ENCODE data around the gene BCL2L13.
"Not testable (repeated sequence)": the region's sequence is repeated elsewhere in the genome, so short reads cannot be mapped to it uniquely, and the experiment has no call there.

BCL2L13 gene

DNA sequence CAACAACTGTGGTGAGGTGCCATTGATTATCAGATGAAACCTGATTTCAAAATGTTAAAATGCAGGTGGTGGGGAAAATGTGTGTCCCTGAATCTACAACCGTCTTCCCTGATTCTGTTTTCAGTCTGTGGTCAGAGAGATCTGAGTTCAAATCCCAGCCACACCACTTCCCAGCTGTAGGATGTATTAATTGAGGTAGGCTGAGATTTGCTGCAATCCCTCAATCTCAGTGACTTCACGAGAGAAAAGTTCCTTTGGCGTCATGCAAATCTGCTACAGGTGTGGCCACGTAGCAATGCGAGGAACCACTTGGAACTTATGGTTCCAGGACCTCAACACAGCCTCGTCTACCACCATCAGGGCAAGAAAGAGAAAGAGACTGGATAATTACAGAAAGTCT, 56.2 kb downstream of the BCL2L13 start:
- Histone ChIP-seq H3K36me3 (ENCODE audit: insufficient read depth, low read length) (no peaks in the 10 kb centered on the region), H3K9ac (ENCODE audit: low read depth, low read length) (no peak overlapping the region), H3K9me3 (ENCODE audit: control insufficient read depth, insufficient read depth, low read length) (no peaks in the 10 kb centered on the region), H3K4me1 (ENCODE audit: insufficient read depth, low read length) (peaks cover 2% of the 10 kb centered on the region)

DNA sequence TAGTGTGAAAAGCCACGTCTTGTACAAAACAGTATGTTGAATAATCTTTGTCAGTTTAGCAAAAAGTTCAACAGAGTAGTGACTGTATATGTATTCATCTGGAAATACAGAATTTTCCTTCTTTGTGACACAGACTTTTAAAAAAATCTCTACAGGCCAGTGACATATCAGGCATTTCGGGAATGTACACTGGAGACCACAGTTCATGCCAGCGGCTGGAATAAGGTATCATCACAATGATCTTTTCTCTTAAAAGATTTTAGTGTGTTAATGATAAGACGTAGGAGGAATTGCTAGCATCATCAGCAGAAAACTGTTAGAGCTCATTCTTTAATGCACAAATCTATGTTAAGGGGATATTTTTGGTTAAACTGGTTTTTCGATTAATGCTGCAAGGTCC, 57.4 kb downstream of the BCL2L13 start:
- Histone ChIP-seq H3K9ac (ENCODE audit: low read depth, low read length) (no peak overlapping the region), H3K9me3 (ENCODE audit: control insufficient read depth, insufficient read depth, low read length) (no peaks in the 10 kb centered on the region), H3K36me3 (ENCODE audit: insufficient read depth, low read length) (no peaks in the 10 kb centered on the region), H3K4me1 (ENCODE audit: insufficient read depth, low read length) (peaks cover 13% of the 10 kb centered on the region)

DNA sequence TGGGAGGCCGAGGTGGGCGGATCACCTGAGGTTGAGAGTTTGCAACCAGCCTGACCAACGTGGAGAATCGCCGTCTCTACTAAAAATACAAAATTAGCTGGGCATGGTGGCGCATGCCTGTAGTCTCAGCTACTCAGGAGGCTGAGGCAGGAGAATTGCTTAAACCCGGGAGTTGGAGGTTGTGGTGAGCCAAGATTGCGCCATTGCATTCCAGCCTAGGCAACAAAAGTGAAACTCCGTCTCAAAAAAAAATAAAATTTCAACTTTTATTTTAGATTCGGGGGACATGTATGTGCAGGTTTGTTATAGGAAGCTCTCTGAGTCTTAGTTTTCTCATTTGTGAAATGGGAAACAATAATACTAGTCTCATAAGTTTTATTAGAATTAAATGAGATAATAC, 58.6 kb downstream of the BCL2L13 start:
- H3K36me3 ChIP-seq (ENCODE audit: insufficient read depth, low read length); H3K9me3 ChIP-seq (ENCODE audit: control insufficient read depth, insufficient read depth, low read length); H3K9ac ChIP-seq (ENCODE audit: low read depth, low read length): not testable (repeated sequence)
- H3K4me1 ChIP-seq (ENCODE audit: insufficient read depth, low read length) = peaks cover 13% of the 10 kb centered on the region

DNA sequence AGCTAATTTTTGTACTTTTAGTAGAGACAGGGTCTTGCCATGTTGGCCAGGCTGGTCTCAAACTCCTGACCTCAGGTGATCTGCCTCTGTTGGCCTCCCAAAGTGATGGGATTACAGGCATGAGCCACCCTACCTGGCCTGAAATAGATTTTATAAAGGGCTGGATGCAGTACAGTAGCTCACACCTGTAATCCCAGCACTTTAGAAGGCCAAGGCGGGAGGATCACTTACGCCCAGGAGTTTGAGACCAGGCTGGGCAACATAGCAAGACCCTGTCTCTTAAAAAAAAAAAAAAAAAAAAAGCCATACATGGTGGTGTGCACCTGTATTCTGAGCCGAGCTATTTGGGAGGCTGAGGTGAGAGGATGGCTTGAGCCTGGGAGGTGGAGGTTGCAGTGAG, 59.7 kb downstream of the BCL2L13 start:
- H3K4me1 ChIP-seq (ENCODE audit: insufficient read depth, low read length) = peaks cover 13% of the 10 kb centered on the region
- not testable (repeated sequence) for H3K9me3 ChIP-seq (ENCODE audit: control insufficient read depth, insufficient read depth, low read length); H3K9ac ChIP-seq (ENCODE audit: low read depth, low read length); H3K36me3 ChIP-seq (ENCODE audit: insufficient read depth, low read length)

DNA sequence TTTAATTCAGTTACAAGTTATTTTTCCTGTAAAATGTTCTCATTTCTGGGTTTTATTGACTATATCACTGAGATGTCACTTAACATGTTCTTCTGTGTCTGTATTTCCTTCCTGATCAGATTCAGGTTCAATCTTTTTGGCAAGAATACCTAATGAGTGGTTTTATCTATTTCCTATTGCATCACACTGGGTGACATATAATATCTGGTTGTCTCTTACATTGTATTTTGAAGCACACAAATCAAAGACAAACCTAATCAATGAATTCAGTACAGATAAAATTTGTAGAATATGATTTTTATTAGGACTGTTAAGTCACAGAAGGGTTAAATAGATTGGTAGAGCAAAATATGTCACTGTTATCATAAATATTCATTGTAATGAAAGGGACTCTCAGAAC, 60.4 kb downstream of the BCL2L13 start:
- Histone ChIP-seq H3K4me1 (ENCODE audit: insufficient read depth, low read length) (peaks cover 13% of the 10 kb centered on the region), H3K36me3 (ENCODE audit: insufficient read depth, low read length) (no peaks in the 10 kb centered on the region), H3K9me3 (ENCODE audit: control insufficient read depth, insufficient read depth, low read length) (no peaks in the 10 kb centered on the region), H3K9ac (ENCODE audit: low read depth, low read length) (no peak overlapping the region)

GRCh38 chr22:17699696-17700340, 61.3 kb downstream of the BCL2L13 start:
- Histone ChIP-seq H3K9ac (ENCODE audit: low read depth, low read length) (no peak overlapping the region), H3K36me3 (ENCODE audit: insufficient read depth, low read length) (no peaks in the 10 kb centered on the region), H3K4me1 (ENCODE audit: insufficient read depth, low read length) (peaks cover 13% of the 10 kb centered on the region), H3K9me3 (ENCODE audit: control insufficient read depth, insufficient read depth, low read length) (no peaks in the 10 kb centered on the region)

DNA sequence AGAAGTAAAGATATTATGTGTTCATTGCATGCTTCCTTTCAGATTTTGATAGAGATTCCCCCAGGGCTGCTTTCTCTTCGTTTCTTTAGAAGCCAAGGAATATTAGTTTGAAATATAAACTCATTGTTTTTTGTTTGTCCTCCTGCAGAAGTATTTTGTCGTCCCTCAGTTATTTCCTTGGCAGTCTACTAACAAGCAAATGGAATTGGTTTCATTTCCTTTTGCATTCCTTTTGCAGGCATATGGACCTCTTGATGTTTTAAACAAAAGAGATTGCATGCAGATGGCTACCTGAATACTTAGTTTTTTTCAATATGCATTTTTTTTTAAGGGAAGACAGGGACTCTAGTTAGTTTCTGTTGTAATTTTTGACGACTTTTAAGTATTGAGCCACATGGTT, 62.2 kb downstream of the BCL2L13 start:
- H3K9me3 ChIP-seq (ENCODE audit: control insufficient read depth, insufficient read depth, low read length) = no peaks in the 10 kb centered on the region
- H3K4me1 ChIP-seq (ENCODE audit: insufficient read depth, low read length) = peaks cover 13% of the 10 kb centered on the region
- H3K9ac ChIP-seq (ENCODE audit: low read depth, low read length) = no peak overlapping the region
- no peaks in the 10 kb centered on the region for H3K36me3 ChIP-seq (ENCODE audit: insufficient read depth, low read length)

- no peaks in the 10 kb centered on the region for H3K36me3 ChIP-seq (ENCODE audit: insufficient read depth, low read length)
Measured at GRCh38 chr22:17703811-17704210, 65.3 kb downstream of the BCL2L13 start.

DNA sequence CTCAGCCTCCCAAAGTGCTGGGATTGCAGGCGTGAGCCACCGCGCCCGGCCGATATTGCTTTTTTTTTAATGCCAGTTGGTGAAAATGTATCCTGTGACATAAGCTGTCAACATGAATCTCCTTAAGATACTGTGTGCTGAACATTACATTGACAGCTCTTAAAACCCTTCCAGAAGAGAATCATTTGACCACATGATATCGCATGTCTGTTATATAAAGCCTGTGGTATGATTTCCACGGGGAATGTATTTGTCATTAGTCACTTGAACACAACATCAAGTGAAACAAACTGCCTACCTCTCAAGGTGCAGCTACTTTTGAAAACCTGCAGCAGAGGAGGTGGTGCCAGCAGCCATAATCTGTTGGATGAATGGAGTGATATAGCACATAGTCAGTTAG, 67.0 kb downstream of the BCL2L13 start:
- Histone ChIP-seq H3K36me3 (ENCODE audit: insufficient read depth, low read length) (no peaks in the 10 kb centered on the region), H3K9me3 (ENCODE audit: control insufficient read depth, insufficient read depth, low read length) (no peaks in the 10 kb centered on the region), H3K4me1 (ENCODE audit: insufficient read depth, low read length) (peaks cover 9% of the 10 kb centered on the region), H3K9ac (ENCODE audit: low read depth, low read length) (no peak overlapping the region)

More at GRCh38 chr22:17703811-17704210, 65.3 kb downstream of the BCL2L13 start:
- peaks cover 19% of the 10 kb centered on the region for H3K4me1 ChIP-seq (ENCODE audit: insufficient read depth, low read length)
- H3K9ac ChIP-seq (ENCODE audit: low read depth, low read length) = no peak overlapping the region
- no peaks in the 10 kb centered on the region for H3K9me3 ChIP-seq (ENCODE audit: control insufficient read depth, insufficient read depth, low read length)

DNA sequence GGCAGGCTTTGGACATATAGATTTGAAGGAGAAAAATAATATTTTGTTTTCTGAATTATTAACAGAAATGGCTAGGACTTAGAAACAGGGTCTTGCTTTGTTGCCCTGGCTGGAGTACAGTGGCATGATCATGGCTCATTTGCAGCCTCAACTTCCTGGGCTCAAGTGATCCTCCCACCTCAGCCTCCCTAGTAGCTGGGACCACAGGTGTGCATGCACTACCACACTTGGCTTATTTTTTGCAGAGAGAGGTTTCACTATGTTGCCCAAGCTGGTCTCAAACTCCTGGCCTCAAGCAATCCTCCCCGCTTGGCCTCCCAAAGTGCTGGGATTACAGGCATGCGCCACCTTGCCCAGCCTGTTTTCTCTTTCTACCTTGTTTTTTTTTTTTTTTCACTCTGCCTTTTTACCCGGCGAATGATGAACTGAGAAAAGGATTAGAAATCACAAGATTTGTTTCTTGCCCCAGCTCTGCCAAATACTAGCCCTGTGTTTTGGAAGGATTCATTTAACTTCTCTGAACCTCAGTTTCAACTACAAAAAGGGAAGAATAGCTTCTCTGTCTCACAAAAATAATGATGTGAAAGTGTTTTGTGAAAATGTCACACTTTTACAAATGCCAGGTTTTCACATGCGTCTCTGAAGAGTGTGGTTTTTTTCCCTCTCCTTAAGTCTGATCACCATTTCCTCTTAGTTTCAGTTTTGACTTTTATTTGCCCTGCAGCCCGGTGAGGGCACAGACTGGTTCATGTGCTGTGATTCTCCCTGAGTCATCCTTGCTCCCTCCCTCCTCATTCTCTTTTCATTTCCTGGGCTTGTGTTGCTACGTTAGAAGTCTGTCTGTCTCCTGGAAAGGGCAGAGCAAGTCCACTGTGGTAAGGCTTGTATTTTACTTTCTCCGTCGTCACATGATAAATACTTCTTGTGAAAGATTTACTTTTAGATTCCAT, 67.7 kb downstream of the BCL2L13 start:
- no peaks in the 10 kb centered on the region for H3K9me3 ChIP-seq (ENCODE audit: control insufficient read depth, insufficient read depth, low read length)
- peaks cover 6% of the 10 kb centered on the region for H3K4me1 ChIP-seq (ENCODE audit: insufficient read depth, low read length)
- H3K9ac ChIP-seq (ENCODE audit: low read depth, low read length) = 0 out of 2 replicates have a peak overlapping the region, but pooled peaks have one; percentile 10
- H3K36me3 ChIP-seq (ENCODE audit: insufficient read depth, low read length) = no peaks in the 10 kb centered on the region

GRCh38 chr22:17706947-17707346, 68.4 kb downstream of the BCL2L13 start:
- Histone ChIP-seq H3K9ac (ENCODE audit: low read depth, low read length) (no peak overlapping the region; the same call in 1 of the 2 replicates), H3K4me1 (ENCODE audit: insufficient read depth, low read length) (peaks cover 6% of the 10 kb centered on the region), H3K9me3 (ENCODE audit: control insufficient read depth, insufficient read depth, low read length) (no peaks in the 10 kb centered on the region), H3K36me3 (ENCODE audit: insufficient read depth, low read length) (no peaks in the 10 kb centered on the region)

GRCh38 chr22:17707526-17707925, 69.0 kb downstream of the BCL2L13 start:
- Histone ChIP-seq H3K36me3 (ENCODE audit: insufficient read depth, low read length) (no peaks in the 10 kb centered on the region), H3K9me3 (ENCODE audit: control insufficient read depth, insufficient read depth, low read length) (no peaks in the 10 kb centered on the region), H3K9ac (ENCODE audit: low read depth, low read length) (no peak overlapping the region; the same call in 1 of the 2 replicates), H3K4me1 (ENCODE audit: insufficient read depth, low read length) (peaks cover 6% of the 10 kb centered on the region)

DNA sequence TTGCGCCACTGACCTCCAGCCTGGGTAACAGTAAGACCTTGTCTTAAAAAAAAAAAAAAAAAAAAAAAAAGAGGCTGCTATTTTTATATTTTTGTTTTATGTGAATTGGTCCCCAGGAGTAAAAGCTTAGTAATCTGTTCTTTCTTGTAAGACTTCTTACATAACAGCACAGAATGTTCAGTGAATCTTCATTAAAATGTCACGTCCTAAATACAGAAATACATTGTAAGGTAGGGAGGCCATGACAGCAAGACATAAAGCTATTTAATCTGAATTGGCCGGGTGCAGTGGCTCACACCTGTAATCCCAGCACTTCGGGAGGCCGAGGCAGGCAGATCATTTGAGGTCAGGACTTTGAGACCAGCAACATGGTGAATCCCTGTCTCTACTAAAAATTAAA, 71.5 kb downstream of the BCL2L13 start:
- H3K9ac ChIP-seq (ENCODE audit: low read depth, low read length) = no peak overlapping the region
- H3K4me1 ChIP-seq (ENCODE audit: insufficient read depth, low read length) = peaks cover 6% of the 10 kb centered on the region
- no peaks in the 10 kb centered on the region for H3K9me3 ChIP-seq (ENCODE audit: control insufficient read depth, insufficient read depth, low read length)
- no peaks in the 10 kb centered on the region for H3K36me3 ChIP-seq (ENCODE audit: insufficient read depth, low read length)

DNA sequence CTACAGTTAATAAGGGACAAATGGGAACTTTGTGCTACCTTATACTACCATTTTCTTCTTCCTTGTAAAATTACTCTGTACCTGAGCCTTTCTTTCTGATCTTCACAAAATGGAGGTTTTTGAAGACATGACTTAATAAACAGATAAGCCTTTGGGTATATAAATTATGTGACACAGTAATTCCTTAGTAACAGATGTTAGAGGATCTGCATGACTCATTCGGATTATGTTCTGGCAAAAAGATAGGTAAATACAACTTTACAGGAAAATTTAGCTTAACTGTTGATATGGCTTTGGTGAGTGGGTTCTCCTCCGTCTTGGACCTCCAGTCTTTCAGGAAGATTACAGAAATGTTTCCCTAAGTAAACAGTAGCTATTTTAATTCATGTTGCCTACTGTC, 73.9 kb downstream of the BCL2L13 start:
- Histone ChIP-seq H3K9ac (ENCODE audit: low read depth, low read length) (no peak overlapping the region), H3K4me1 (ENCODE audit: insufficient read depth, low read length) (no peaks in the 10 kb centered on the region), H3K9me3 (ENCODE audit: control insufficient read depth, insufficient read depth, low read length) (no peaks in the 10 kb centered on the region), H3K36me3 (ENCODE audit: insufficient read depth, low read length) (no peaks in the 10 kb centered on the region)

- H3K36me3 ChIP-seq (ENCODE audit: insufficient read depth, low read length) = no peaks in the 10 kb centered on the region
Measured at GRCh38 chr22:17716529-17716928, 78.0 kb downstream of the BCL2L13 start.

More at GRCh38 chr22:17716529-17716928, 78.0 kb downstream of the BCL2L13 start:
- Histone ChIP-seq H3K9me3 (ENCODE audit: control insufficient read depth, insufficient read depth, low read length) (no peaks in the 10 kb centered on the region), H3K4me1 (ENCODE audit: insufficient read depth, low read length) (no peaks in the 10 kb centered on the region), H3K9ac (ENCODE audit: low read depth, low read length) (no peak overlapping the region)
